ENCODE measurements around the gene IGF1.

DNA sequence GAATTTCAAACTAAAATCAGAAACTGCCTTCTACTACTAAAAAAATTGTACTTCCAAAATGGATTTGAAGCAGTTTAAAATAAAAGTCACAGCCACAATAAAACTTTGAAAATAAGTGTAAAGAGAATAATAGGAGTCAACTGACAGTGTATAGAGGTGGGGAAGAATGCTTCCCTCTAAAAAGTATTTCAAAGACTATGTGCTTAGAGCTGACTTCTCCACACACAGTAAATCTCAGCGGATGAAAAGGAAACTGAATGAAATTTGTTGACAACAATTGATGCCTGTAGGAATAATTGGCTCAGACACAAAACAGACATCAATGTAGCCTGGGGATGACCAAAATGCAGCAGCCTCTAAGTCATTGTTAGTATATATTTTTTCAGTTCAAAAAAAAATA is 7.9 kb downstream of the IGF1 start:
- TF ChIP-seq POLR2AphosphoS5 (IDR thresholded peaks at IDR 0.05; ENCODE audit: low read depth, low read length): no peak
- no peak for TF ChIP-seq POLR2A (IDR thresholded peaks at IDR 0.05; ENCODE audit: low read depth, low read length)
- TF ChIP-seq TAF1 (IDR thresholded peaks at IDR 0.05; ENCODE audit: borderline replicate concordance, low read depth, low read length): no peak
